ENCODE results near the gene LMX1A. TPM values are rescaled to one million over a fixed set of nuclear protein-coding genes. Genes with fewer than 3 reads are reported as not detected.

The LMX1A gene
- total and polyA plus RNA-seq, 12 donors = 0.08 TPM; not detected in 11

- Histone ChIP-seq H3K4me3 (no peak overlapping the region), H3K27ac (no peak overlapping the region), H3K9me3 (replicated peaks in 1 of 3) (no peaks in the 10 kb centered on the region), H3K36me3 (replicated peaks in 1 of 2) (no peaks in the 10 kb centered on the region), H3K27me3 (peaks cover 94% of the 10 kb centered on the region), H3K4me1 (replicated peaks in 1 of 2) (peaks cover 0 to 4% of the 10 kb centered on the region in 2 donors)
- WGBS, 4 donors = 4 to 9% (median 7%) methylated on average over 46 to 52 of the region's 52 CpGs
- DNase-seq = no peak
- intact Hi-C loops (cut with DNase I) = no loop called here
- TF ChIP-seq POLR2A (IDR thresholded peaks at IDR 0.05) = no peak
- no peak for TF ChIP-seq CTCF (IDR thresholded peaks at IDR 0.05)
Measured at GRCh38 chr1:165353731-165354671, 2.5 kb downstream of the LMX1A start.

DNA sequence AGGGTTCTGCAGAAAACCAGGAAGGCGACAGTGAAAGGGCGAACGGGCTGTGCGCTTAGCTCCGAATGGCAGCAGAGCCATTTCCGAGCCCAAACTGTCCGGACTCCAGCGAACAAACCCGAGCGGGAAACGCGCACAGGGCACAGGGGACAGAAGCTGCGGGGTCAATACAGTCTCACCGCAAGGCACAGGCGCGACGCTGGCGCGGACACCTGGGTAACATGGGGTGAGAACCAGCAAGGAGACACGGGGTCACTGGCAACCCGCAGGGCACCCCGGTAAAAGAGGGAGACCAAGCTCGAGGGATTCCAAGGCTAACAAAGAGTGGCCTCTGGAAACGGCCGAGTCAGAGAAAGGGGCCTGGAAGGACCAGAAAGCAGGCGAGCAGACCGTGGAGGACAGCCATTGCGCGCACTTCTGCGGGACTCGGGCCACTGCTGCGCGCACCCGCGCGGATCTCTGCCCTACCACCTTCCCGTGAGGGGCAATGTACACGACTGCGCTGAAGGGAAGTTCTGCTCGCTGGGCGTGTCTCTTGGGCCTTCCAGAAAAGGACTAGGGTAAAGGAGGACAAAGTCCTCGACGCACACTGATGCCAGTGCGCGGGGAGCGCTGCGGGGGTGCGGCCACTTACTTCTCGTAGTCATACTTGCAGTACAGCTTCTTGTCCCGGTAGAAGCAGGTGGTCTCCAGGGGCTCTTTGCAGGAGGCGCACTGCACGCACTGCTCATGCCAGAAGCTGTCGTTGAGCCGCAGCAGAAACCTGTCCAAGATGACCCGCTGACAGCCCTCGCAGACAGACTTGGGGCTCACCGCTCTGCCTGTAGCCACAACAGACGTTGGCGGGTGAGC lies 3.8 kb downstream of the LMX1A start:
- H3K36me3 ChIP-seq (replicated peaks in 1 of 2) = no peaks in the 10 kb centered on the region
- H3K27ac ChIP-seq = no peak overlapping the region
- H3K4me3 ChIP-seq = no peak overlapping the region
- no peak for DNase-seq
- no peaks in the 10 kb centered on the region for H3K9me3 ChIP-seq (replicated peaks in 1 of 3)
- peaks cover 0 to 4% of the 10 kb centered on the region in 2 donors for H3K4me1 ChIP-seq (replicated peaks in 1 of 2)
- intact Hi-C loops (cut with DNase I) = no loop called here
- no peak for TF ChIP-seq CTCF (IDR thresholded peaks at IDR 0.05)
- no peak for TF ChIP-seq POLR2A (IDR thresholded peaks at IDR 0.05)
- 3 to 7% (median 3%) methylated on average over 20 to 59 of the region's 59 CpGs for WGBS, 4 donors
- peaks cover 96% of the 10 kb centered on the region for H3K27me3 ChIP-seq

GRCh38 chr1:165351863-165352441 lies 4.6 kb downstream of the LMX1A start:
- no peaks in the 10 kb centered on the region for H3K9me3 ChIP-seq (replicated peaks in 1 of 3)
- peaks cover 94% of the 10 kb centered on the region for H3K27me3 ChIP-seq
- intact Hi-C loops (cut with DNase I) = no loop called here
- no peaks in the 10 kb centered on the region for H3K36me3 ChIP-seq (replicated peaks in 1 of 2)
- TF ChIP-seq POLR2A (IDR thresholded peaks at IDR 0.05) = no peak
- WGBS, 4 donors = 7 to 9% (median 8%) methylated on average over 20 of the region's 20 CpGs
- DNase-seq = no peak
- no peak overlapping the region for H3K4me3 ChIP-seq
- no peak overlapping the region for H3K27ac ChIP-seq
- peaks cover 0 to 4% of the 10 kb centered on the region in 2 donors for H3K4me1 ChIP-seq (replicated peaks in 1 of 2)

- peaks cover 0 to under 1% of the 10 kb centered on the region in 2 donors for H3K4me1 ChIP-seq (replicated peaks in 1 of 2)
- intact Hi-C loops (cut with DNase I) = no loop called here
- WGBS, 4 donors = 7 to 15% (median 10%) methylated on average over 3 of the region's 3 CpGs
- no peak for DNase-seq
- no peak overlapping the region for H3K4me3 ChIP-seq
- no peak for TF ChIP-seq POLR2A (IDR thresholded peaks at IDR 0.05)
- no peak for TF ChIP-seq CTCF (IDR thresholded peaks at IDR 0.05)
- H3K27ac ChIP-seq = no peak overlapping the region
- no peaks in the 10 kb centered on the region for H3K9me3 ChIP-seq (replicated peaks in 1 of 3)
- peaks cover 88% of the 10 kb centered on the region for H3K27me3 ChIP-seq
- no peaks in the 10 kb centered on the region for H3K36me3 ChIP-seq (replicated peaks in 1 of 2)
Measured at GRCh38 chr1:165350840-165351239, 5.7 kb downstream of the LMX1A start.

Measured in adrenal gland (tissue), 12 donors.